KBM-7 (cell line): Measurements from ENCODE around the gene EHMT1.

ENCODE experiments used
- DNase-seq: peaks from one replicate; pipeline ENCODE4 v3.0.0-alpha.2; 2015
- in situ Hi-C: fragments of 300-500 bp; cut with MboI; formaldehyde crosslinking; loops from 2 replicates; pipeline ENCODE4 v1.14.3; 2020; ENCODE audit warnings: low sequenced_read_pairs, low pct_unique_long_range_greater_than_20kb, mixed read lengths

The EHMT1 gene

GRCh38 chr9:137618105-137619067, at the start of gene EHMT1:
Gene EHMT1, plus strand, starts transcription at chr9:137619005. Its CDS starts 24 bp downstream, at chr9:137619029.
- peak; percentile 79 for DNase-seq
- in situ Hi-C loops: no loop called here

- DNase-seq: no peak
- in situ Hi-C loops: no loop called here
These were observed 49.1 kb upstream of the EHMT1 start for GRCh38 chr9:137569609-137570203.

- in situ Hi-C loops: no loop called here
- DNase-seq: no peak
These were observed 48.2 kb upstream of the EHMT1 start for GRCh38 chr9:137570566-137570965.

- DNase-seq: no peak
- in situ Hi-C loops: no loop called here
These were observed 44.6 kb upstream of the EHMT1 start for GRCh38 chr9:137574192-137574591.

- in situ Hi-C loops: no loop called here
- DNase-seq: no peak
These were observed 43.5 kb upstream of the EHMT1 start for GRCh38 chr9:137575364-137575715.

- in situ Hi-C loops: no loop called here
- no peak for DNase-seq
These were observed 42.9 kb upstream of the EHMT1 start for GRCh38 chr9:137575716-137576411.

GRCh38 chr9:137578518-137579258, 40.1 kb upstream of the EHMT1 start, which contains the start of gene DPH7:
Gene DPH7, minus strand, starts transcription at chr9:137578925. Its CDS starts 148 bp downstream, at chr9:137578777.
- peak; percentile 86 for DNase-seq
- in situ Hi-C loops: no loop called here

- in situ Hi-C loops: no loop called here
- DNase-seq: no peak
These were observed 39.6 kb upstream of the EHMT1 start for GRCh38 chr9:137579259-137579604.

- in situ Hi-C loops: no loop called here
- no peak for DNase-seq
These were observed 38.4 kb upstream of the EHMT1 start for GRCh38 chr9:137580209-137580953.

- no peak for DNase-seq
- in situ Hi-C loops: no loop called here
These were observed 37.9 kb upstream of the EHMT1 start for GRCh38 chr9:137580954-137581322.

GRCh38 chr9:137581361-137582285, 37.2 kb upstream of the EHMT1 start:
- DNase-seq: no peak
- in situ Hi-C loops: no loop called here

- in situ Hi-C loops: no loop called here
- peak; percentile 58 for DNase-seq
These were observed 36.4 kb upstream of the EHMT1 start for GRCh38 chr9:137582286-137582860.

- in situ Hi-C loops: no loop called here
- DNase-seq: no peak
These were observed 35.5 kb upstream of the EHMT1 start for GRCh38 chr9:137583347-137583746.

- no peak for DNase-seq
- in situ Hi-C loops: no loop called here
These were observed 34.8 kb upstream of the EHMT1 start for GRCh38 chr9:137583957-137584356.

GRCh38 chr9:137586854-137587253, 32.0 kb upstream of the EHMT1 start:
- in situ Hi-C loops: no loop called here

GRCh38 chr9:137588311-137588710, 30.5 kb upstream of the EHMT1 start:
- DNase-seq: no peak
- in situ Hi-C loops: no loop called here

More at GRCh38 chr9:137586854-137587253, 32.0 kb upstream of the EHMT1 start:
- no peak for DNase-seq

- in situ Hi-C loops: no loop called here
- DNase-seq: no peak
These were observed 29.9 kb upstream of the EHMT1 start for GRCh38 chr9:137588891-137589290.
